HG03432 (cell line): Measurements from ENCODE around the gene HEBP1.
"Not testable (repeated sequence)": the region's sequence is repeated elsewhere in the genome, so short reads cannot be mapped to it uniquely, and the experiment has no call there.

Experiments used
- ATAC-seq: cut with Tn5 transposase; IDR thresholded peaks from one replicate; pipeline ENCODE4 v1.9.1; 2021; ENCODE audit warnings: mild to moderate bottlenecking, moderate library complexity; ENCODE audit not compliant: unreplicated experiment

Gene HEBP1, protein sequence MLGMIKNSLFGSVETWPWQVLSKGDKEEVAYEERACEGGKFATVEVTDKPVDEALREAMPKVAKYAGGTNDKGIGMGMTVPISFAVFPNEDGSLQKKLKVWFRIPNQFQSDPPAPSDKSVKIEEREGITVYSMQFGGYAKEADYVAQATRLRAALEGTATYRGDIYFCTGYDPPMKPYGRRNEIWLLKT

DNA sequence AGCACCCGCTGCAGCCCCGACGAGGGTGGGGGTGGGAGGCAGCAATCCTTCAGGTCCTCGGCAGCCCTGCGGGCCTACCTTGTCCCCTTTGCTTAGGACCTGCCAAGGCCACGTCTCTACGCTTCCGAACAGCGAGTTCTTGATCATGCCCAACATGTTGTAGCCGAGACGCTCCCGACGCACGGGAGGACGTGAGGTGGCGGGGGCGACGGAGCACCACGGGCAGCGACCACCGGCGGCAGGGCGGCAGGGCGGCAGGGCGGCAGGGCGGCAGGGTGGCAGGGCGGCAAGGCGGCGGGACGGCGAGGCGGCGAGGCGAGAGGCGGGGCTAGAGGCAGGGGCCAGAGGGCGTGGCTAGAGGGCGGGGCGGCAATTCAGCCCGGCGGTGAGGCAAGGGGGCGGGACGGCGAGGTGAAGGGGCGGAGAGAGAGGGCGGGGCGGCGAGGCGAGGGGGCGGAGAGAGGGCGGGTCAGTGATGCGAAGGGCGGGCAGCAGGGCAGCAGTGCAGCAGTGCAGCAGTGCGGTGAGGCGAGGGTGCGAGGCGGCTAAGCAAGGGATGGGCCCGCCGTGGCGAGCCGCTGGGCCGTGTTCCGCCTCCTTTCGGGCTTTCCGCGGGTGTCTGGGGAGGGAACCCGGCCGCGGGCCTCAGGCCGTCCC, at the start of gene HEBP1:
TSS of gene HEBP1 (minus strand) at position 307 of the 657 bp plus-strand sequence. CDS start at position 156, 151 bp downstream.
- peak; percentile 89 for ATAC-seq

DNA sequence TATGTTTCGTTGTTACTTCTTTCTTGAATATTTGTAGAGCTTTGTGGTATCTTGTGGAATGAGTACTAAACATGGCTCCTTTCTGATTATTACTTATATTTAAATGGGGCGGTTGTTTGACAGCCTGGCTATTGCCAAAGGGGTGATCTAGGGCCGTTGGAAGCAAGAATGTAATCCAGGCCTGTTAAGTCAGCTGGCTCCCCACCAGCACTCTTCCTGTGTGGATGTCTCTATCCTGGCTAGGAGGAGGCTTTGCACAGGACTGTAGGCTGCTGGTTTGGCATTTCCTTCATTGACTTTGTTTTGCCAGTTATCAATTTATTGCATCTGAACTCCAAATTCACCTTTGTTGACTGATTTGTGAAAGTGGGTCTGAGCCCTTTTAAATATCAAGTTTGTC, 49.8 kb upstream of the HEBP1 start:
- no peak for ATAC-seq

DNA sequence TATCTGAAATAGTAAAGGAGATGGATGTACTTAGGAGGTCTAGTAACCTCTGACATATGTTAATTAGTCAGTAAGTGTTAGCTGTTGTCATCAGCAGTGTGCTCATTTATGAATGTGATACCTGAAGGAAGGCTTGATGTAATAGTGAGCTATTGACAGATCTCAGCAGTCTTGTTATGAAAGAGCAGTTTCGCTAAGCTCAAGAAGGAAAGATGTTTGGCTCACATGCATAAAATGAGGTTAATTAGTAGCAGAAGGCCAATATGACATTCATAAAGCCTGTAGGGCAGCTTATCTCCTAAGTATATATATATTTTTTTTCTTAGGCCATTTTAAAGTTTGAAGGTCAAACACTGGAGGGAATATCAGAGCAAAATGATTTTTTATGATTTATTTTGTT, 46.9 kb upstream of the HEBP1 start:
- ATAC-seq, result no peak

DNA sequence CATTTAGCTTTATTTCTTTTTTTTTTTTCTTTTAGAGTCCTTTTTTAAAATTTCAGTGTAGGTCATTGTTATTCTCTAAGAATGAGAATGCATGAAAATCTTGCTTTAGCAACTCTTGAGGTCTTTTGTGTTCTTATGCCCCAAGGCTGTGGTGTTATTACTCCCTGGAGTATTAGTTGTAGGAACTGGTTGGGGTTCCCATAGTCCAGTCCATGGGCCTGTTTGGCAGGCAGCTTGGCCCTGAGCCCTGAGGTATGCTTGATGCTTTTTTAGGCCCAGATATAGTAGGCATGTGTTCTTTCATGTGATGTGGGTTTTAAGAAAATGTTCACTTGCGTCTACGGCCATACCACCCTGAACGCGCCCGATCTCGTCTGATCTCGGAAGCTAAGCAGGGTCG, 45.8 kb upstream of the HEBP1 start:
- no peak for ATAC-seq

DNA sequence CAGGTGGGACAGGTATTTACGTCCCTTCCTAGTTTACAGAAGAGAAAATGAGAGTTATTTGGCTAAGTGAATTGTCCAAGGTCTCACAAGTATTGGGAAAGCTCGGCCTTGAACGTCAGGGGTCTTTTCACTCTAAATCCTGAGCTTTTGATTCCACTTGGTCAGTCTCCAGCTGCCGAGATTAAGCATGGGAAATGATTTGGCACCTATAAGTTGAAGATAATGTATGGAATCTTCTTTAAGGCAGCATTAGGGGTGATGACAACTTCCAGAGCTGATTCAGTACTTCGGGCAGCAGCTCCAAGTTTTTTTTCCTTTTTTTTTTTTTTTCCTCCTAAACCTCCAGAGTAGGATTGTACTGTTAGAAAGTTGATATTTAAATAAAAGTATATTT, 44.8 kb upstream of the HEBP1 start:
- no peak for ATAC-seq

DNA sequence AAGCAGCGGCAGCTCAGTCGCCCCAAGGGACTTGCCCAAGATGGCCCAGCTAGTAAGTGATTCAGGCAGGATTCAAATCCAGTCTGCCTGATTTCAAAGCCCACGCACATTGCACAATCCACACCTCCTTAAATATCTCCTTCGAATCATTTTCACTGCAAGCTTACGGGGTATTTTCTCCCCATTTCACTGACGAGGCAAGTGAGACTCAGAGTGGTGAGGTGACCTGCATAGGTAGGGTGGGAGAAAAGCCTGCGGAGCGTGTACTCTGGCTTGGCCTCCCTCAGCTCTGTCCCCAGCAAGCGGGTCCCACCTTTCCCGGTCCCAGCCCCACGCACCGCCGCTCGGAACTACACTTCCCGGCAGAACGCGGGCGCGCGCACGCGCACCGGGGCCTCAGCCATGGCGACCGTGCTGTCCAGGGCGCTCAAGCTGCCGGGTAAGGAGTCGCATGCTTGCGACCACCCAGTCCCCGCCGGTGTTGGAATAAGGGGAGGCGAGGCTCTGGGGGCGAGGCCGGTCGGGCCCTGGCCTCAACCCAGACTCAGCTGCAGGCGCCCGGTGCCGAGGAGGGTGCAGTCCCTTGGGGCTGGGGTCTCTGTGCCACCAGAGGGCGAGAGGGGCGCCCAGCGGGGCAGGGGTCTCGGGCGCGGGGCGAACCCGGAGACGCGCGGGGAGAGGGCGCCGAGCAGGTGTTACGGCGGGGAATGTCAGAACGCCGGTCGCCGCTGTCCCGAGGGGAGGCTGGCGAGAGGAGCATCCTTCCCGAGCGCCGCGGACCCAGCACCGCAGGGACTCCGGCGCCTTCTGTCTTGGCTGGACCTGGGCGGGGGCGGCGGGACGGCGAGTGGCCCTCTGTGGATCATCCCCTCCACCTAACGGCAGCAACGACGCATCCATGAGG, 44.2 kb upstream of the HEBP1 start, which contains the start of gene FAM234B:
TSS of gene FAM234B (plus strand) at position 380 of the 904 bp plus-strand sequence. CDS start at position 403, 23 bp downstream.
- peak; percentile 94 for ATAC-seq

DNA sequence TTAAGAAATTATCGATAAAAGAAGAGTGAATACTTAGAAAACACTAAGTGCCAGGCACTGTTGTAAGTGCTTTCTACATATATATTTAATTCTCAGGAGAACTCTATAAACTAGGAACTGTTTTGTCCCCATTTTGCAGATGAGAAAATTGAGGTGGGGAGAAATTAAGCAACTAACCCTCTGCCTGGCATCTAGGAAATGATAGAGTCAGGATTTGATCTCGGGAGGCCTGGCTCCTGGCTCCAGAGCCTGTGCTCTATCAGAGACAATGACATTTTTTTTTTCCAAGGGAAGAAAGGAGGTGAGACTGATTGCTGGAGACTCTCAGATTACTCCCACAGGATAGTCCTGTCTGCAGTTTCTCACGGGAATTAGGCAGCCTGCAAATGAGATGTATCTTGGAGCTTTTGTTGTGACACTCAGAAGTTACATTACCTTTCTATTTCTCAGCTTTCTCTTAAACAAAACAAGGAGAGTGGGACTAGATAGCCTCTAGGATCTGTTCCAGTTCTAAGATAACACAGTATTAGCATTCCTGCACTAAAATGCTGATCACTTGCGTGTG, 42.7 kb upstream of the HEBP1 start:
- no peak for ATAC-seq

DNA sequence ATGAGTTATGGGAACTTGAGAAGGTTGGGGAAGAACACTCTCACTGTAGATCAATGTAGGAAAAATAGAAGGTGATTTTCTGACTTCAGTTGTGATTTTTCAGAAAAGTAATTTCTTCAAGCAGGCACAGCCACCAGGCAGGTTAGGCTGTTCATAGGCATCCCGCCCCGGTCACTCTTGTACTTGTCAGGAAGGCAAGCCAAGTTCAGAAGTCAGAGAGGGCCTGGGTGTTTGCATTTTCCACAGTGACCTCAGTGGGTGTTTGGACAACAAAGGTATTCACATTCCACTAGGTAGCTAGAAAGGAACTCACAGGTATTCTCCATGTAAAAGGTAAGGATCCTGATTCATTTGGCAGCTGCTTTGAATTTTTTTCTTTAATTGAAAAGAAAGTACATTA, 41.2 kb upstream of the HEBP1 start:
- ATAC-seq, result no peak

DNA sequence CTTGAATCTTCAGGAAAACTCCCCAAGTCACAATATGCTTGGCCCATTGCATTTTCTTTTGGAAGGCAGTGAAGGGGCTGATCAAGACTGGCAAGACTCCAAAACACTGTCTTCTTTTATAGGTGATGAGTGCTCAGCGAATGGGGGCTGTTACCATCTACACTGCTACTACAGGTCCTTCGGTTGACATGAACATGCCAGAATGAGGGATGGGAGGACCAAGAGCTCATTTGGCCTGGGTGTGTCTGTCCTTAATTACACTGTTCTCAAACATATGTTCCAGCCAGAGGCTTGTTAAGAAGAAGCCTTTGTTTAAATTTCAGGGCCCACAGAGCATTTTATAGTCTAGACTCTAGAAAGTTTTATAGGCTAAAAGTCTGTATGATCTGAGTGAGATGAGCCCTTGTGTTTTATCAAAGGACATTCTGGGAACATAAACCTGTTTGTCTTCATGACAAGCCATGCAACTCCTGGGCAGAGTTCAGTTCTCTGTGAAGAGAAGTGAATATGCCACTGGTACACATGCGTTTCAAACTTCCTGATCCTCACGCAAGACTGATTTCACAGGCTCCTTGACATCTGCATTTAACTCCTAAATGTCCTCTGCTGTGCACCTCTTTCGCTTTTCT, 39.4 kb upstream of the HEBP1 start:
- ATAC-seq, result no peak

DNA sequence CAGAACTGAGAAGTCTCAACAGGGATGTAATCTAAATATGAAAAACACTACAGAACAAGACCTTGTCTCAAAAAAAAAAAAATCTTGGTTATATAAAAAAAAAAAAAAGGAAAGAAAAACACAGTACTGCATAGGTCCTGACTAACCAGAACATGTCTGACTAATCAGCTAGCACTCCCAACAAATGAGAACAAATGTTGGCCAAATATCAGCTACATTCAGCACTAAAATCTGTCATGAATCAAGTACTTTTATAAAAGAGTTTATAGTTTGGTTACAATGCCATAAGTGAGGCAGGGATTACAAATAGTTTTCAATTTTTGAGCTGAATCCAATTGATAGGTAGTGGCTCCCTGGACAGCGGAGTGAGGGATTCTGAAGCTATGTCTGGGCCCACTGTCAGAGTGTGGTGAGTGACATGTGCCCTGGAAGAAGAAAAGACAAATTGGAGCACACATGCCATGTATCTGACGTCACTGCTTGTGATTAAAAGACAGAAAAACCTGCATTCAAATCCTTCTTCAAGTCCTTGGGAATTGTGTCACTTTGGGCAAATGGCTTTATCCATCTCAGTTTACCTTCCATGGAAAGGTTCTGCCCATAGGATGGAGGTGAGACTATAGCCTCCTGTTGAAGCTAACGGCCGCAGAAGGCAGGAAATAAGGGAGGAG, 38.6 kb upstream of the HEBP1 start:
- ATAC-seq, result no peak

DNA sequence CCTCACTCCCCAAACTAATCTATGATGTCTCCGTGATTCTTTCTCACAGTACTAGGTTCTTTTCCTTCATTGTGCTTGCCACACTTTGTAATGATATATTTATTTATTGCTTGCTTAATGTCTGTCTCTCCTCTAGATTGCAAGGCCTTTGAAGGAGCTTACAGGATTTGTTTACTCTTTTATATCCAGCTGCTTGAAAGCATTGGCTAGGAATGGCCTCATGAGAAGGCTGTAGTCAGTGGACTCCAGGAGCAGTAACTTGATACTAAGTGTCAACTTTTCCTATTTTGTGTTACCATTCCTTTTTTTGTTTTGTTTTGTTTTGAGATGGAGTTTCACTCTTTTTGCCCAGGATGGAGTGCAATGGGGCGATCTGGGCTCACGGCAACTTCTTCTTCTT, 36.8 kb upstream of the HEBP1 start:
- ATAC-seq, result no peak

DNA sequence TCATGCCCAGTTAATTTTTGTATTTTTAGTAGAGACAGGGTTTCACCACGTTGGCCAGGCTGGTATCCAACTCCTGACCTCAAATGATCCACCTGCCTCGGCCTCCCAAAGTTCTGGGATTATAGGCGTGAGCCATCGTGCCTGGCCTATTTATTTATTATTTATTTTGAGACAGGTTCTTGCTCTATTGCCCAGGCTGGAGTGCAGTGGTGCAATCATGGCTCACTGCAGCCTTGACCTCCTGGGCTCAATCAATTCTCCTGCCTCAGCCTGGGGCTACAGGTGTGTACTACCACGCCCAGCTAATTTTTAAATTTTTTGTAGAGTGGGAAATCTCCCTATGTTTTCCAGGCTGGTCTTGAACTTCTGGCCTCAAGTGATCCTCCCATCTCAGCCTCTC, 35.3 kb upstream of the HEBP1 start:
- ATAC-seq, result not testable (repeated sequence)

DNA sequence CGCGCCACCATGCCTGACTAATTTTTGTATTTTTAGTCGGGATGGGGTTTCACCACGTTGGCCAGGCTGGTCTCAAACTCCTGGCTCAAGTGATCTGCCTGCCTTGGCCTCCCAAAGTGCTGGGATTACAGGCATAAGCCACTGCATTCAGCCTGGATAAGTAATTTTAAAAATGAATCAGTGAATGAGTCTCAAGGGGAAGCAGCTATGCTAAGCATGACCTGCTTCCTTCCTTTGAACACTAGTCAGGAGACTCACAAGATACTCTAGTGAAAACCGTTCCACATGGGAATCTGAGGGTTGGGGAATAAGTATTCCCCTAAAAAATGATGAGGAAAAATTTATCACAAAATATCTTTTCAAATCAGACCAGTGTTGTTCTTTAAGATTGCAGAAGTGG, 33.4 kb upstream of the HEBP1 start:
- no peak for ATAC-seq

DNA sequence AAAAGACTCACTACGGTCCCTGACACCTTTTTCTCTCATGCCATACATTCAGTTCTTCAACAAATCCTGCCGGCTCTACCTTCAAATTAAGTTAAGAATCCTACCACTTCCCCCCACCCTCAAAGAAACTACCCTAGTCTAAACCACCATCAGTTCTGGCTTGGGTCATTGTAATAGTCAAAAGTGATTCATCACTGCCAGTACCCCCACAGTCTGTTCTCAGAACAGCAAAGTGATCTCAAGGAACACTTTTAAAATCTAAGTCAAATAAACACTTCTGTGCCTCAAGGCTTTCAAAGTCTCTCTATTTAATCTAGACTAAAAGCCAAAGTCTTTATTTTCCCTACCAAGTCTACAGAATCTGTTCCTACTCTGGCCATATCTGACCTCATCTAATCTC, 32.1 kb upstream of the HEBP1 start:
- ATAC-seq, result no peak

DNA sequence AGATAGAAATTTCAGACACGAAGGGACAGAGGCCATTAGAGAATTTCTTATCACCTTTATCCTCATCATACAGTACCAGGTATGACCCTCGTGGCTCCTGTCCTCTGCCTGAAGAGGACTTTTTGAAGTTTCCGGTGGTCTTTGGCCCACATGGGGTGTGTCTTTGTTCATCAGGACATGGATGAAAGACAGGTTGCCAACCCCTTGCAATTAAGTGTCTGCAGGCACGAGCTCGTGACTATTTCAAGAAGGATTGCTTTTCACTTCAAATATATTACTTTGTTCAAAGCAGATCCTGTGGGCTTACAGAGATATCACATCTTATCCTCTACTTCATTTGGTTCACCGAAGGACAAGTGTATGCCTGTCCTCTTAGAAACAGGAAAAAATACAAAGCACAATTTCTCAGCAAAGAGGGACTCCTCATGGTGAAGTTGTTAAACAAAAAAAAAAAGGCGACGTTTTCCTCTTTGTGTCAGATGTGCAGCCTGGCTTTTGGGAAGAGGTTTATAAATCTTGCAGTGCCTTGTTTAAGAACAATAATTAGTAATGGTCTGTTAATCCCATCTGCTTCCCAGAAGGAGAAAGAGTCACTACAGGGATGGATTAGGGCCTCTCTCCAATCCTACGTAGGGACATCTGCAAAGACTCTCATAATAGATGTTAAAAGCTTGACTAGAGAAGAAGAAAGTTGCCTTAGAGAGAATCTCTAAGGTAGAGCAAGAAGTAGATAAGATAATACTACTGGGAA, 30.7 kb upstream of the HEBP1 start:
- ATAC-seq, result no peak

DNA sequence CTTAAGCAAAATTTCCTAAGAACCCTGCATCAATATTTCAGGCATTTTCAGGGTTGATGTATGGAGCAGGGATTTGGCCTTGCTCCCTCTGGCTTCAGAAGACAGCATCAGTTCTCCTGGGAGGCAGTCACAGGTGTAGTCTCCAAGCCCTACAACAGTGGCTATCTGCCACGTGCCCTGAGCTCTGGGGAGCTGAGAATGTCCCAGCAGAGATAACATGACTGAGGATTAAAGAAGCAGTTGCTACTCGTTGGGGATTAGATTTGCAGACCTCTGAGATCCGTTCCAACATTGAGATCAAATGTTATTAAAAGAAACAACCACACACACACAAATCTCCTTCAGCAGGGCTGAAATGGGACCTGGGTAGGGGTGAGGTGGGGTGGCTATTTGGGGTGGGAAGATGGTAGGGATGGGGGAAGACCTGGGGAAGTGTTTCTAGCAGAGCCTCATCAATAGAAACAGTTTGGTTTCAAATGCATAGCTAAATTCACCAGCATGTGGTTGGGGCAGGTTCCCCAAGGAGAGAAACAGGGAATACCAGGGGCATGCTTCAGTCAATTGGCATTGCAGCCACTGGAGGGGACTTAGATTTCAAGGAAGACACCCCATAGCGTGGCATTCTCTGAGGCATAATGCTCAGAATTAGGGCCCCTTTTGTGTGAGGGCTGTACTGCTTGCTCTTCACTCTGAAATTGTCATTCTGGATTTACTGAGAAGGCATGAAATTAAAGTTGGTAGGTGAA, 28.9 kb upstream of the HEBP1 start:
- ATAC-seq, result no peak

DNA sequence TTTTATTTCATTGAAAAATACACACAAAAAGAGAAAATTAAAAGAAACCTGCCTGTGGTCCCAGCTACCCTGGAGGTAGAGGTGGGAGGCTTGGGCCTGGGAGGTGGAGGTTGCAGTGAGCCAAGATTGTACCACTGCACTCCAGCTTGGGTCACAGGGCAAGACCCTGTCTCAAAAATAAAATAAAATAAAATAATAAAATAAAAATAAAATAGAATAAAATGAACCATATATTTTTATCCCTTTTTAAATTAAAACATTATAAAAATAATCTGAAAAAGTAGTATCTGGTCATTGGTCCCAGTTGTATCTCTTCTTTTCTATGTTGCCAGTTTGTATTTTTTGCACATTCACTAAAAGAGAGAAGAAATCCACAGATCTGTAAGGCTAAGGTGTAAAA, 27.4 kb upstream of the HEBP1 start:
- no peak for ATAC-seq

DNA sequence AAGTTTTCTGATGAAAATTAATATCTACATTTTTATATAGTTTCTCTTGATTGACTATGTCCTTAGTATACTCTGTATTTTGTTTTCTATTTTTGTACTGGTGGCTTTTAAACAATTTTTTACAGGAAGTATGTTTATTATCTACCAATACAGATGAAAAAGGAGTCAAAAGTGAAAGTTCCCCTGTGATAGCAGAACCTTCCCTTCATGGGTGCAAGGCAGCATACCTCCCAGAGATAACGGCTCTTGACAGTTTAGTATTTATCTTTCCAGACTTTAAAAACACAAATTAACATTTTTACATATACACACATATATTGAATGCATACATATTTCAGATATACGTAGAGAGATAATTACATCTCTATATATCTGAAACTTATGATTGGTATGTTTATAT, 27.0 kb upstream of the HEBP1 start:
- no peak for ATAC-seq

DNA sequence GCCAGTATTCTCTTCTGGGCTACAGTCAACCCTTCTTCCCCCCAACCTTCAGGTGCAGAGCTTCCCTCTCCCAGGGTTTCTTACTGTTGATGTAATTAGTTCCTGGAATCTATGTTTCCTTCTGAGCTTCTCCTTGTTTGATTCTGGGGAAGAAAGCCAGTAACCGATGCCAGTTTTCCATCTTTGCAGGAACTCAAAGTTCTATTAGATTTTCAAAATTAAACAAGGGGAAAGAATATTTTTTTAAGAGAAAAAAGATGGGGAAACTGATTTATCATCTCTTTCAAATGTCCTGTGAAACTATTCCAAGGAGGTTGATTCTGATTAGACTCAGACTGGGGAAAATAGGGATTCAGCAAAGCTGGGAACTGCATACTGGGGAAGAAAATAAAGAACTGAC, 26.2 kb upstream of the HEBP1 start:
- no peak for ATAC-seq
